Stimulated activated CD4-positive, alpha-beta T cell treated with anti-CD3 and anti-CD28 coated beads, Interleukin-4, amount 100 ng/mL, for 48 hours (primary cell): ENCODE data around the gene IL25.
"Not testable (repeated sequence)": the region's sequence is repeated elsewhere in the genome, so short reads cannot be mapped to it uniquely, and the experiment has no call there.

Experiments
- DNase-seq, 2 donors: peaks; one replicate each; pipeline ENCODE4 v3.0.0-alpha.2; 2020; ENCODE audit warnings: low read depth in 2 of 2

IL25 gene

DNA sequence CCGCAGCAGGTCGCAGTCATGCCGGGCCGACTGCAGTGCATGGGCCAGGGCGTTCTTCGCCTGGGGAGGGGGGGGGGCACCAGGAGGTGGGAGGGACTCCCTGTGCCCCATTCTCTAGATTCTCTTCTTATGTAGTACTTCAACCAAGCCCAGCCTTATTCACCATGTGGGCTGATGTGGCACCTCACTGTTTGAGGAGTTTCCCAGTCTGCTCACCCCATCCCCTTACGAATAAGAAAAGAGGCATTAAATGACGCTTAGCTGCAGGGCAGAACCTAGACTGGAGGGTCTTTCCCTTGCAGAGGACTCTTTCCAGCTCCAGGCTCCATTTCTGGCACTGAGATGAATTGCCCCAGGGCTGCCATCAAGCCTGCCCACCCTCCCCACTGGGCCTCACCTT, 16.4 kb downstream of the IL25 start:
- DNase-seq, result no peak

DNA sequence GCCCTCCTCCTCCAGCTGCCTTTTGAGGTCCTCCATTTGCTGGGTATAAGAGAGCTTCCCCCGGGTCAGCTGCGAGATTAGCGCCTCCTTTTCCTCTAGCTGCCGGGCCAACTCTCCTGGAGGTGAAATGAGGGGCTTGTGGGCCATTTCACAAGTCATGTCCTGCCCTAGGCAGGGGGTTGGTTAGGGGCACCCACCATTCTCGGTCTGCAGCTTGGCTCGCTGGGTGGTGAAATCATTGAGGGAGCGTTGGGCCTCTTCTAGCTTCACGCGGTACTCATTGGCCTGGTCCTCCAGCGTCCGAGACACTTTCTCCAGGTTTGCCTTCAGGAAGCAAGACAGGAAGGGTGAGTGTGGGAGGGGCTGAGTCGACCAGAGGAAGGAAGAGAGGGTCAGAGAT, 16.8 kb downstream of the IL25 start:
- no peak for DNase-seq

DNA sequence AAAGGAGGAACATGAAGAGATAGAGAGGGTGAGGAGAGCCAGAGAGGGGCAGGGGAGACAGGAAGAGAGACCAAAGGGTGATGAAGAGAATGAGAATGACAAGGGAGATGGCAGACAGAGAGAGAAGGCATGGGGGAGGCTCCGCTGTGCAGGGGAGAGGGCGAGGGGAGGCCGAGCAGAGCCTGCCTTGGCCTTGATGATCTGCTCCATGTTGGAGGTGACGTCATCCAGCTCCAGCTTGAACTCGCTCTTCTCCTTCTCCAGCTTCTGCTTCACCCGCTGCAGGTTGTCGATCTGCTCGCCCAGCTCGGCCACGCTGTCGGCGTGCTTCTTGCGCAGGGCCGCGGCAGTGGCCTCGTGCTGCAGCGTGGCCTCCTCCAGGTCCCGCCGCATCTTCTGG, 17.3 kb downstream of the IL25 start:
- not testable (repeated sequence) for DNase-seq

DNA sequence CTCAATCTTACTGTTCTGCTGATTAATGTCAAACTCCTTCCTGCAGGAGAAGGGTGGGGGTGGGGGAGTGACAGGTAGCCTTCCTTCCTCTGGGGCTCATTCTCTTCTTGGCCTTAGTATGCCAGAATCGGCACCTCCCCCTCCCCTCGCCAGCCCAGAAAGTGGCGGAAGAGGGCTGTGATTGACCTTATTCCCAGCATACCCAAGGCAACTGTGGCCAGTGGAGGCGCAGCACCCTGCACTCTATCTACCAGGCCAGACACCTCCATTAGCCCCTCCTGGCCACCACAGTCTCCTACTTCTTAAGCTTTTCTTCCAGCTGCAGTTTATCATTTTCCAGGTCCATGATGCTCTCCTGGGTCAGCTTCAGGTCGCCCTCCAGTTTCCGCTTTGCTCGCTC, 20.0 kb downstream of the IL25 start:
- DNase-seq, result no peak

DNA sequence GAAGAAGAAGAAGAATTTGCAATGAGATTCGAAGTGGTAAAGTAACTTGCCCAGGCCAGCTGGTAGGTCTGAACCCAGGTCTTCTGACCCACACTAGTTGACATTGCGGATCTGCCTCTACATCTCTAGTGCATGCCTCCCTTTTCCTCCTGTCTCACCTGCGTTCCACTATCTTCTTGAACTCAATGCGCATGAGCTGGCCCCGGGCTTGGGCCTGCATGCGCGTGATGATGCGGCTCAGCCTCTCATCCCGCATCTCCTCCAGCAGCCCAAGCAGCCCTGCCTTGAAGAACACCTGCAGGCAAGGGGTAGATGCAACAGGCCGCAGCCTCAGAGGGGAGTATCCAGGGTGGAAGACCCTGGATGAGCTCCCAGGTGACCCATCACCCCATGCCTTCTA, 23.5 kb downstream of the IL25 start:
- DNase-seq, result no peak

DNA sequence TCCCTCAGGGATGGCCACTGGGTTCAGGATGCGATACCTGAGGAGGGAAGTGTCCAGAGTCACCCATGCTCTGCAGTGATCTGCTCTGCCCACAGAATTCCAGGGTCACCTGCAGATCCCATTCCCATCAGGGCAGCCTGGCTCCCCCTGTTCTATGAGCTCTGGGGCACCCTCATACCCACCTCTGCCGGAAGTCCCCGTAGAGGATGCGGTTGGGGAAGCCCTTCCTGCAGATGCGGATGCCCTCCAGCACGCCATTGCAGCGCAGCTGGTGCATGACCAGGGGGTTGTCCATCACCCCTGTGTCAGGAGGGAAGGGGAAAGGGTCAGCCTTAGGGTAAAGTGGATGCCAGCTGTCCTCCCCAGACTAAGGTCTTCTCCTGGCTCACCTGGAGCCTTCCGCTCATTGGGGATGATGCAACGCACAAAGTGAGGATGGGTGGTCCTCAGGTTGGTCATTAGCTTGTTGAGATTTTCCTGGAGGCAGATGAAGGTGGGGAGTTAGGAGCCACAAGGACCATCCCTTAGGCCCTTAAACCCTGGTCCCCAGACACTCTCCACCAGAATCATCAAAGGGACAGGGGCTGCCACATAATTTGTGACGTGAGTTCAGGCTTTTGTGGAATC, 24.3 kb downstream of the IL25 start:
- DNase-seq, result no peak

DNA sequence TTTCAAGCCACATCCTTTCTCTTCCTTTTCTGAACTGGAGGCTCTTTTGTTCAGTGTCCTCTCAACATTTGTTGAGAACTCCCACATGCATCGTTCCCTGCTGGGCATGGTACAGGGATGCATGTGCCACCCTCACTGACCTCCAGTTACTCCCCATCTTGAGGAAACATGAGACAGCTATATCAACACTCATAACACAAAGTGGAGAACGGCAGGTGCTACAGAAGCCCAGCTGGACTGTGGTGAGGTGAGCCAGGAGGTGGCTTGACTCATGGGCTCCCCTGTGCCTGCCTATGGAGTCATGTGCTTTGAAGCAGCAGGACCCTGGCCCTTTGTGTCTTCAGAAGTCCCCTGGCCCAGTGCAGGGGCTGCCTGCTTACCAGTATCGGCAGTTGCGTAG, 25.7 kb downstream of the IL25 start:
- DNase-seq, result no peak

DNA sequence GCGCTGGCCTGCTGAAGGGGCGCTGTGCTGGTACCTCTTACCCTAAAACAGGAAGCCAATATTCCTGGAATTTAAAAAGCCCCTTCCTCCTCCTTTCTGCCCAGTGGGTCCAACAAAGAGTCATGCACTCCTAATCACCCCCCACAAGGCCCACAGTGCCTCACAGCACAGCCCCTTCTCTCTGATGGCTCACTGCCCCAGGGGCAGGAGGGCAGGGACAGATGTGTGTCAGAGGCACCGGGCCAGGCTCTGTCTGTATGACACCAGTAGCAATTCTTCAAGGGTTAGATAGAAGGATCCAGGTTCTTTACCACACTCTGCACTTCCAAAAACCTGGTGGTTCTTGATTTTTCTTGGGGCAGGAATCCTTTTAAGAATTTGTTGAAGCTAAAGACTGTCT, 26.5 kb downstream of the IL25 start:
- DNase-seq, result no peak

DNA sequence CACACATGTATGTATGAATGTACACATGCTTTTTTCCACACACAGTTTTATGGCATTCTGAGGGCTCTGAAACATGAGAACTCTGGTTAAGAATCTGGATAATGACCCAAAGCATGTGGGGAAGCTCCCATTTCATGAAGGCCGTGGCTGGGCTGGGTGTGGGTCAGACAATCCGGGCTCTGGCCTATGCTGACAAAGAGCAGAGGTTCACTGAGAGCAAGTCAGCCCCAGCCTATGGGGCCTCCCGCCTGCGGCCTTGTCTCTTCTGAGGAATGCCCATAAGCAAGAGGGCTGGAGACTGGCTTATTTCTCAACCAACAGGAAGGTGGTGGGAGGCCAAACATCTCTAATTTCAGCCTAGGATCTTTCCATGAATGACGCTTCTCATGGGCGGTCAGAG, 27.0 kb downstream of the IL25 start:
- DNase-seq, result no peak

DNA sequence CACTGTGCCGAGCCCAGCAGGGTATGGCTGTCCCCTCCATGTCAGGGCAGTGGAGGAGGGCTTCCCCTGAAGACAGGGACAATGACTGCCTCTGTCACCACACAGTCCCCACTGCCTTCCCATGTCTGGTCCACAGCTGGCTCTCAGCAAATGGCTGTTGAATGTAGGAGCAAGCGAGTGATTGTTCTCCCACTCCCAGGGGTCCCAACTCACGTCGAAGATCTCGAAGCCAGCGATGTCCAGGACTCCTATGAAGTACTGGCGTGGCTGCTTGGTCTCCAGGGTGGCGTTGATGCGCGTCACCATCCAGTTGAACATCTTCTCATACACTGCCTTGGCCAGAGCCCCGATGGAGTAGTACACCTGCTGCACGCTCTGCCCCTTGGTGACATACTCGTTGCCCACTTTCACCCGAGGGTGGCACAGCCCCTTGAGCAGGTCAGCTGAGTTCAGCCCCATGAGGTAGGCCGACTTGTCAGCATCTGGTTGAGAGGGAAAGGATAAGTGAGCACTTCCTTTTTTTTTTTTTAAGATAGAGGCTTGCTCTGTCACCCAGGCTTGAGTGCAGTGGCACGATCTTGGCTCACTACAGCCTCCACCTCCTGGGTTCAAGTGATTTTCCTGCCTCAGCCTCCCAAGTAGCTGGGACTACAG, 28.0 kb downstream of the IL25 start:
- not testable (repeated sequence) for DNase-seq

DNA sequence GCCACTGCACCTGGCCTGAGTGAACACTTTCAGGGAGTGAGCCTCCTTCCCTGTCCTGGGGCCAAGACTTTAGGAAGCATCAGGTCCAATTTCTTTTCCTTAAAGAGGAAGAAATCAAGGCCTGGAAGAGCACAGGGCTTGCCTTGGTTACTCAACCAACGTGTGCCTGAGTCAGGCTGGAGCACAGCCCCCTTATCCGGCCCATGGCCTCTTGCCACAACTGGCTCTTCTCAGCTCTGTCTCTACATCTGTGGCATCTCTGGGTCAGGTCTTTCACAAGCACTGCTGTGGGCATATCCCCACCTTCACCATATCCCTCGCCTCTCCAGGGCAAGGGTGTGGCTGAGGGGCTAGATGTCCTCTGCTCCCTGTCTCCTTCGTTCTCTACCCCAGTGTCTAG, 28.7 kb downstream of the IL25 start:
- no peak for DNase-seq

DNA sequence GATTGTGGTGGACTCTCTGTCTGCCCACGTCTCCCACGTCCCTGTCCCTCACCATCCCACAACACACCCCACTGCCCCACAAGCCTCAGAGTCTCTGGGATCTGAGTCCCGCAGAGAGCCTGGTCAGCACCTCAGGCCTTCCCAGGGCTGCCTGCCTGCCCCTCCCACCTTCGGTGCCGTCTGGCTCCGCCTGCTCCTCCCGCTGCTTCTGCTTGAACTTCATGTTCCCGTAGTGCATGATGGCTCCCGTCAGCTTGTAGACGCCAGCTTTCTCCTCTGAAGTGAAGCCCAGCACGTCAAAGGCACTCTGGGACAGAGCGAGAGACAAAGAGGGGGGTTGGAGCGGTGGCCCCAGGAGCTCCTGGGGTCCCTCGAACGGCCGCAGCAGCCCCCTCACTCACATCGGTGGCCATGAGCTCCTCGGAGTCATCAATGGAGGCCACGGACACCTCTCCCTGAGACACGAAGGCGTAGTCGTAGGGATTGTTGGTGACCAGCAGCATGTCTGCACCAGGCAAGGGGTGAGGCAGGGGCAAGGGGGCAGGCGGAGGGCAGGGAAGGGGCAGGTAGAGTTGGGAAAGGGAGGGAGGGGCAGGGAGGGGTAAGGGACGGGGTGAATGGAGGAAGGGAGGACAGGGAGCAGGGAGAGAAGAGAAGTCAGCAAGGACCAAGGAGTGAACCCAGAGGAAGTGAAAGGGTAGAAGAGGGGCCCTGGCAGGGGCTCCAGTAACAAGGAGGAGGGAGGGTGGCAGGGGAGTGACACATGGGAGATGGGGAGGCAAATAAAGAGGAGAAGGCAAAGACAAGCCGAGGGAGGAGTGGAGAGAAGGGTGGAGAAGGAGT, 29.9 kb downstream of the IL25 start:
- DNase-seq, result no peak

DNA sequence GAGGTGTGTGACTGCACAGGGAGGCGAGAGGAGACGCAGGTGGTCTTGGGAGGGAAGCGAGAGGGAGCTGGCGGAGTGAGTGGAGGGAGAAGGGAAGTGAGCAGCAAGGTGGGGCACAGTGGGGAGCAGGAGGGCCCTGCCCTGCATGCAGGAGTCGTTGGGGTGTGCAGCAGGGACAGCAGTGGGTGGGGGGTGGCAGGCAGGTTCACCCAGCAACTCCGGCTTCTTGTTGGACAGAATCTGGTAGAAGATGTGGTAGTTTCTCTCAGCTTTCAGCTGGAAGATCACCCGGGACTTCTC, 30.5 kb downstream of the IL25 start:
- DNase-seq, result no peak

DNA sequence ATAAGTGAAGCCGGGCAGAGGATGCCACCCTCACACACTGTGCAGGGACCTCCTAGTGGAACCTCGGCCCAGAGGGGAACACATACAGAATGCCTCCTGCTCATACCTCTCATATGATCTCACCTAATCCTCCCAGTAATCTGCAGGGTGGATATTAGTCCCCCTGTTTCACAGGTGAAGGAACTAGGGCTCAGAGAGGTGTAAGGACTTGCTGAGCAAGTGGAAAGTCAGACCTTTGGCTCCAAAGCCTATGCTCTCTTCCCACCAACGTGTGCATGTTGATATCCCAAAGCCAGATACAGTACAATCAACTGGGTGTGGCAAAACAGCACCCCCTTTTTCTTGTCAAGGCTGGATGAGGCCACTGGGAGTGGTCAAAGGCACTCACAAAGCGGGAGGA, 31.3 kb downstream of the IL25 start:
- DNase-seq, result no peak

DNA sequence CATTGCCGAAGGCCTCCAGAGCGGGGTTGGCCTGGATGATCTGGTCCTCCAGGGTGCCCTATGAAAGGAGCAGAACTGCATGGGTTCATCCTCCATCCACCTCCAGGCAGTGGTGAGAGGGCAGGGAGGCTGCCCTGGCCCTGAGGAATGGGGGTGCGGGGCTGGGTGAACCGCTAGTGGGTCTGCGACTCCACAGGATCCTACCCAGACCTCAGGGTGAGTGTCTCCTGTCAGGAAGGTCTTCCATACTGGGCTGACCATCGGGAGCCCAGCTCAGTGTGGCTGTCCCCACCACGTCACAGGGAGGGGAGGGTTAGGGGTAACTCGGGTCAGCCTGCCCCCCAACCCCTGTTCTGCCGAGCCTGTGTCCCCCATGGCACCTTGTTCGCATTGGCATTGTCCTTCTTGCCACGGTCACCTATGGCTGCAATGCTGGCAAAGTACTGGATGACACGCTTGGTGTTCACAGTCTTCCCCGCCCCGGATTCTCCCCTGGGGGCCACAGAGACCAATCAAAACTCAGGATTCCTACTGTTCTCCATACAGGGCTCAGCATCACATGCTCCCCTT, 31.8 kb downstream of the IL25 start:
- DNase-seq, result no peak

DNA sequence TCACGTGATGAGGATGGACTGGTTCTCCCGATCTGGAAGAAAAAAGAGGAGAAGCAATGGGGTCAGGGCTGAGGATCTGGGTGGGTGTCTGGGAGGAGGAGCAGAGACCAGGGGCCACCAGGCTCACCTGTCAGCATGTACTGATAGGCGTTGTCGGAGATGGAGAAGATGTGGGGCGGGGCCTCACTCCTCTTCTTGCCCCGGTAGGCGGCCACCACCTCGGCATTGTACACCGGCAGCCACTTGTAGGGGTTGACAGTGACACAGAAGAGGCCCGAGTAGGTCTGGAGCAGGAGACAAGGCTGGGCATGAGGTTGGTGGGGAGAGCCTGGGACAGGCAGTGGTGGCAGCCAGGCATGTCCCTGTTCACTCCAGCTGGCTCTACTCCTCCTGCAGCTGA, 32.5 kb downstream of the IL25 start:
- DNase-seq, result no peak

DNA sequence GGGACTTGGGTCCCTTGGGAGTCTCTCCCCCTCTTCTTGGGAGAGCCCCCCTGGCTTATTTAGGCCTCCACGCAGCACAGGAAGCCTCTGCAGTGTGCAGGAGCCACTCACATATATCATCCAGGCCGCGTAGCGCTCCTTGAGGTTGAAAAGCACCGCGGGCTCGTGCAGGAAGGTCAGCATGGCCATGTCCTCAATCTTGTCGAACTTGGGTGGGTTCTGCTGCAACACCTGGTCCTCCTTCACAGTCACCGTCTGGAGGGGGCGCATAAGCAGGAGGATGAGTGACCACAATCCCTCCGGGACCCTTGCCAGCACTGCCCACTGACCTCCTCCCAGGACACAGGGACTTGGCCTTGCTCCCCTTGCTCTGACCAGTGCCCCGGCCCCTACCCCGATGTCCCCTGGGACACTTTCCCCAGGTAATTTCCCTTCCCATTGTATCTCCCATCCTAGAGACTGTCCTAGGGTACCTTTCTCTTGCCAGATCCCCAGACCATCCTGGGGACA, 33.0 kb downstream of the IL25 start:
- no peak for DNase-seq

DNA sequence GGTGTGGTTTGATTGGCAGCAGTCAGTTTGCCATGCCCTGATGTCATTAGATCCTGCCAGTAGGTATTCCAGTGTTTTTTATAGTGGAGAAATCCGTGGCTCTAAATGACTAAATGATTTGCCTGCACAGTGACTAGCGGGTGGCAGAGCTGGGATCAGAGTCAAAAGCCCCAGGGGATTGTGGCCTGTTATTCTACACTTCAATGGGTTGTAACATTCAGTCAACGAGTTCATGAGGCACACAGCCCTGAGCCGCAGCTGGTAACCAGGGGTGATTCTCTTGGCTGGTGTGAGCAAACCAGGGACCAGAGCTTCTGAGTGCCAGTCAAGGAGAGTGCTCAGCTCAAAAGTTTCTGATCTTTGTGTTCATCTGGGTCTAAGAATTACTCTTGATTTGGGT, 33.6 kb downstream of the IL25 start:
- no peak for DNase-seq

DNA sequence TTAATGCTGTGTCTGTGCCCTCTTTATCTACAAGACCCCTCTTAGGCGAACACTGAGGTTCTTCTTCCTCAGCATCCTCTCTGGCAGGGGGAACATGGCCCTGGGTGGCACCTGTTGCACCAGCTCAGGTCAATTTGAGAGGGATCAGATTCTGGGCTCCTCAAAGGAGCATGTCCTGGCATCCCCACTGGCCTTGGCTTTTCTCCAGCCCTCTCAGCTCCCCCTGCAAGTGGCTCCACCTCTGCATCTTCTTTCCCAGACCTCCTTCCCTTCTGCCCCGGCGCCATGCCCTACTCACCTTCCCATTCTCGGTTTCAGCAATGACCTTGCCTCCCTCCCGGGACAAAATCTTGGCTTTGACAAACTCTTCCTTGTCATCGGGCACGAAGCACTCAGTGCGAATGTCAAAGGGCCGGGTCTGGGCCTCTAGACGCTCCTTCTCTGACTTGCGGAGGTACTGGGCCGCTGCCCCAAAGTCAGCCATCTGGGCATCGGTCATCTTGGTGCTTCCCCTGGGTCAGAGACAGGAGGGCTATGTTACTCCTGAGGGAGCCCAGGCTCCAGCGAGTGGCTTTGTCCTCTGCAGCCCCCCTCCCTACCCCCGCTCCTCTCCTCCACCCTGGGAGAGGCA, 34.2 kb downstream of the IL25 start:
- no peak for DNase-seq

DNA sequence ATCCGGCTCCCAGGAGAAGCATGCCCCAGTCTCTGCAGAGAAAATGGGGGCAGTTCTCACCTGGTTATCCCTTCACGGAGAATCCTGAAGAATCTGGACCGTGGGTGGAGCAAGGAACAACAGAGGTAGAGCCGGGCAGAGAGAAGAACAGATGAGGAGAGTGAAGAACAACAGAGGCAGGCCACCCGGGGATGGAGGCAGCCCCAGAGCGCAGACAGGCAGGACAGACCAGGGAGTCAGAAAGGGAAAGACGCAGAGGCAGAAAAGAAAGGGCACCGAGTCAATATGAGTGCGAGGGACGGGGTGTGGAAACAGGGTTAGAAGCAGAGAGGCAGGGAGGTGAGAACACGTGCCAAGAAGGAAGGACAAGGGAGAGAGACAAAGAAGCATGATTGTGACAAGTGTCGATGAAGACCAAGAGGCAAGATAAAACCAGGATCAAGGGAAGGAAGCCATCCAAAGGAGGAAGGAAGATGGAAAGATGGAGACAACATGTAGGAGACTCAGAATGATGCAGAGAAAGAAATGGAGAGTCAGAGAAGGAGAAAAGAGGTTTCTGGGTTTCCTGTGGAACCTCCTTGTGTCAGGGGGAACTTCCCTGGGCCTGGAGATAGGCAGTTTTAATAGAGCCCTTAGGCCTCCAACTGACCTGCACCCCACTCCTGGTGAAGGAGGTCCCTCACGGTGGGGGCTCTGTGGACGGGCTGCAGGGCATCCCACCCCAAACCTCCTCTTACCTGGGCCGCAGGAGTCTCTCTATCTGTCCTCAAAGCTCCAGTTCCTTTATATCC, 35.1 kb downstream of the IL25 start, which contains the start of gene MYH6:
Gene MYH6 (minus strand): TSS at position 758 of the 791 bp plus-strand sequence. CDS start 1,050 bp downstream, outside the sequence.
- no peak for DNase-seq

DNA sequence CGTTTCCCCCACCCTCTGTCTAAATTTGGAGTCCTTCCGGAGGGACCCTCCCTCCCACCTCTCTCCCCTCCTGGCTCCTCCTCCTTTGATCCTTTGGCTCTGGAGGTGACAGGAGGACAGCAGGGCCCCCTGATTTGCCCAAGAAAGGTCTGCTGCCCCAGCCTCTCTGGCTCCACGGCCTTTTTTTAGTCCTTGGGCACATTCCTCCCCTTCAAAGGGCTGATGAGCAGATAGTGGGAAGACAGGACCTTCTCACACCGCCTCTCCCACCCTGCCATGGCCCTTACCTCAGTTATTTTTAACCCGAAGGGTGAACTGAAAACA, 35.7 kb downstream of the IL25 start:
- DNase-seq, result no peak
